OCI-LY1 (cell line): Measurements from ENCODE around the gene TSC22D1.

Experiments
- H2AFZ ChIP-seq: fragments of 200-600 bp; sonication (generic), shearing (Covaris generic); 2 replicates; pipeline ENCODE4 v1.6.0; 2014; ENCODE audit warnings: antibody characterized with exemption, mild to moderate bottlenecking, low read length
- H3F3A ChIP-seq: fragments of 200-600 bp; sonication (generic), shearing (Covaris generic); 2 replicates; pipeline ENCODE4 v1.6.0; 2014; ENCODE audit warnings: mild to moderate bottlenecking, antibody characterized with exemption, low read length, moderate library complexity; ENCODE audit not compliant: insufficient read depth
- H3K27ac ChIP-seq: fragments of 200-600 bp; sonication (generic); 2 replicates; pipeline ENCODE4 v1.5.1; 2014; ENCODE audit warnings: low read length, mixed run types, mild to moderate bottlenecking, low read depth; ENCODE audit not compliant: poor library complexity, severe bottlenecking
- H3K27me3 ChIP-seq: fragments of 200-600 bp; sonication (generic); 2 replicates; pipeline ENCODE4 v1.6.0; 2014; ENCODE audit warnings: antibody characterized with exemption, mild to moderate bottlenecking, low read length, moderate library complexity; ENCODE audit not compliant: insufficient read depth
- H3K36me3 ChIP-seq: fragments of 200-600 bp; sonication (generic); 2 replicates; pipeline ENCODE4 v1.6.1; 2014; ENCODE audit warnings: mild to moderate bottlenecking, antibody characterized with exemption, low read length, moderate library complexity, mixed read lengths; ENCODE audit not compliant: insufficient read depth
- H3K4me1 ChIP-seq: fragments of 200-600 bp; sonication (generic); 2 replicates; pipeline ENCODE4 v1.5.1; 2014; ENCODE audit warnings: mild to moderate bottlenecking, low read length, moderate library complexity; ENCODE audit not compliant: insufficient read depth, severe bottlenecking
- H3K4me2 ChIP-seq: fragments of 200-600 bp; sonication (generic), shearing (Covaris generic); 2 replicates; pipeline ENCODE4 v1.6.1; 2014; ENCODE audit warnings: low read length
- H3K4me3 ChIP-seq: fragments of 200-600 bp; sonication (generic); 2 replicates; pipeline ENCODE4 v1.5.1; 2014; ENCODE audit warnings: low read length, low read depth, mild to moderate bottlenecking, mixed read lengths; ENCODE audit not compliant: poor library complexity, severe bottlenecking
- H3K79me2 ChIP-seq: fragments of 200-600 bp; shearing (Covaris generic); 2 replicates; pipeline ENCODE4 v1.6.1; 2016; ENCODE audit warnings: mixed run types, low read length, mixed read lengths; ENCODE audit not compliant: insufficient read depth
- H3K9ac ChIP-seq: fragments of 200-600 bp; sonication (generic), shearing (Covaris generic); 2 replicates; pipeline ENCODE4 v1.6.1; 2014; ENCODE audit warnings: mild to moderate bottlenecking, low read length, mixed read lengths
- H3K9me2 ChIP-seq: fragments of 200-600 bp; sonication (generic), shearing (Covaris generic); 2 replicates; pipeline ENCODE4 v1.6.1; 2014; ENCODE audit warnings: low read depth, mild to moderate bottlenecking, low read length, mixed read lengths
- H3K9me3 ChIP-seq: fragments of 200-600 bp; shearing (Covaris generic); 2 replicates; pipeline ENCODE4 v1.6.1; 2014; ENCODE audit warnings: low read length, mixed read lengths
- H4K20me1 ChIP-seq: fragments of 200-600 bp; sonication (generic), shearing (Covaris generic); 2 replicates; pipeline ENCODE4 v1.6.0; 2016; ENCODE audit warnings: mild to moderate bottlenecking, low read length; ENCODE audit not compliant: insufficient read depth
- EZH2 ChIP-seq: fragments of 200-600 bp; sonication (generic), shearing (Covaris generic); IDR thresholded peaks from 2 replicates; pipeline ENCODE4 v1.8.0; 2017; ENCODE audit warnings: borderline replicate concordance, mixed run types, mild to moderate bottlenecking, antibody characterized with exemption, low read length, moderate library complexity, mixed read lengths
- TF ChIP-seq, protein P1 (sequence below): fragments of 200-600 bp; sonication (generic), shearing (Covaris generic); IDR thresholded peaks from 2 replicates; pipeline ENCODE4 v1.5.1; 2017; ENCODE audit warnings: mild to moderate bottlenecking, antibody characterized with exemption, low read length, moderate library complexity, mixed read lengths

The TSC22D1 gene

DNA sequence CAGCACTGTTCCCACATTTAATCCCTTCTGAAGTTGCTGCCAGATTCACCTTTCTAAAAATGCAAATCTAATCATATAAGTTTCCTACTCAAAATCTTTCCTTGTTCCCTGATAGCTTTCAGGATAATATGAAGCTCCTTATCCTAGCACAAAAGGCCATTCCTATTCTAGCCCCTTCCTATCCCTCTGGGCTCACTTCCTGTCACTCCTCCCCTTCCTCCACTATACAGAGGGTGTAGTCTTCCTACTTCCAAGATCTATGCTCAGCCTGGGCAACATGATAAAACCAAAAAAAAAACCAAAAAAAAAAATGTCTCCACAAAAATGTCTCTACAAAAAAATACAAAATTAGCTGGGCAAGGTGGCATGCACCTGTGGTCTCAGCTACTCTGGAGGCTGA, 78.3 kb downstream of the TSC22D1 start:
- peaks cover 13% of the 10 kb centered on the region for H3K4me1 ChIP-seq
- no peak overlapping the region for H2AFZ ChIP-seq
- H3K27ac ChIP-seq = no peak overlapping the region
- H3K4me3 ChIP-seq = no peak overlapping the region
- H3K9me3 ChIP-seq = no peaks in the 10 kb centered on the region
- H3K27me3 ChIP-seq = no peaks in the 10 kb centered on the region
- no peaks in the 10 kb centered on the region for H3K9me2 ChIP-seq
- H3F3A ChIP-seq = no peaks in the 10 kb centered on the region
- no peaks in the 10 kb centered on the region for H3K36me3 ChIP-seq
- no peak overlapping the region for H3K4me2 ChIP-seq
- H3K9ac ChIP-seq = no peak overlapping the region
- H4K20me1 ChIP-seq = no peaks in the 10 kb centered on the region
- H3K79me2 ChIP-seq = no peaks in the 10 kb centered on the region
- TF ChIP-seq, protein P1, sequence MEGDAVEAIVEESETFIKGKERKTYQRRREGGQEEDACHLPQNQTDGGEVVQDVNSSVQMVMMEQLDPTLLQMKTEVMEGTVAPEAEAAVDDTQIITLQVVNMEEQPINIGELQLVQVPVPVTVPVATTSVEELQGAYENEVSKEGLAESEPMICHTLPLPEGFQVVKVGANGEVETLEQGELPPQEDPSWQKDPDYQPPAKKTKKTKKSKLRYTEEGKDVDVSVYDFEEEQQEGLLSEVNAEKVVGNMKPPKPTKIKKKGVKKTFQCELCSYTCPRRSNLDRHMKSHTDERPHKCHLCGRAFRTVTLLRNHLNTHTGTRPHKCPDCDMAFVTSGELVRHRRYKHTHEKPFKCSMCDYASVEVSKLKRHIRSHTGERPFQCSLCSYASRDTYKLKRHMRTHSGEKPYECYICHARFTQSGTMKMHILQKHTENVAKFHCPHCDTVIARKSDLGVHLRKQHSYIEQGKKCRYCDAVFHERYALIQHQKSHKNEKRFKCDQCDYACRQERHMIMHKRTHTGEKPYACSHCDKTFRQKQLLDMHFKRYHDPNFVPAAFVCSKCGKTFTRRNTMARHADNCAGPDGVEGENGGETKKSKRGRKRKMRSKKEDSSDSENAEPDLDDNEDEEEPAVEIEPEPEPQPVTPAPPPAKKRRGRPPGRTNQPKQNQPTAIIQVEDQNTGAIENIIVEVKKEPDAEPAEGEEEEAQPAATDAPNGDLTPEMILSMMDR = no peak
- TF ChIP-seq EZH2 = no peak

DNA sequence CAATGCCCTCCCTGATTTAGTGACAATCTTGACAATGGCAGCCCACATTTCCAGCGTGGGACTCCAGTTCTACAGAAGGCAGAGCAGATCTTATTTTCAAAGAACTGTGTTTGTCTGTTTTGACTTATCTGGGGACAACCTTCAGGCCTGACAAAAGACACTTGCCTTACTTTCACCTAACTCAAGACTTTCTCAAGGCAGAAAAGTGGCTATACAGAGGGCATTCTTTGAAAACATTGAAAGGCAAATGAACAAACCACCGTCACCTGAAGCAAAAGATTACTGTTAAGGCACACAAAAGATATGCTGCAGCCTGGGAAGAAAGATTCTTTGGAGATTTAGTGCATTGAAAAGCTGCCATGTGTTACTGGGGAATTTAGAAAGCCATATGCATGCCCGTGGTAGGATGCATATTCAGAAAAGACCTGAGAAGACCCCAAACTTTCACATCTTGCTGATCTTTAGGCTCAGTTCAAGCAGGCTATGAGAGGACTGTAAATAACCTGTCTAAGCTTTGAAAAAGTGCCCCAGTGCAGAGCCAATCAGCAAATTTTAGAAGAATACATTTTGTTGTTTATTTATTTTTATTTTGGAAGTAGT, 82.8 kb downstream of the TSC22D1 start:
- Histone ChIP-seq H3K27ac (peak overlapping the region; percentile 72), H3K4me2 (no peak overlapping the region), H3K9ac (no peak overlapping the region), H4K20me1 (no peaks in the 10 kb centered on the region), H3K79me2 (no peaks in the 10 kb centered on the region), H3K9me3 (no peaks in the 10 kb centered on the region), H3K9me2 (no peaks in the 10 kb centered on the region), H2AFZ (no peak overlapping the region), H3K4me1 (peaks cover 19% of the 10 kb centered on the region), H3K27me3 (no peaks in the 10 kb centered on the region), H3F3A (no peaks in the 10 kb centered on the region), H3K36me3 (no peaks in the 10 kb centered on the region), H3K4me3 (no peak overlapping the region)
- TF ChIP-seq EZH2 = no peak
- TF ChIP-seq, protein P1 = no peak

DNA sequence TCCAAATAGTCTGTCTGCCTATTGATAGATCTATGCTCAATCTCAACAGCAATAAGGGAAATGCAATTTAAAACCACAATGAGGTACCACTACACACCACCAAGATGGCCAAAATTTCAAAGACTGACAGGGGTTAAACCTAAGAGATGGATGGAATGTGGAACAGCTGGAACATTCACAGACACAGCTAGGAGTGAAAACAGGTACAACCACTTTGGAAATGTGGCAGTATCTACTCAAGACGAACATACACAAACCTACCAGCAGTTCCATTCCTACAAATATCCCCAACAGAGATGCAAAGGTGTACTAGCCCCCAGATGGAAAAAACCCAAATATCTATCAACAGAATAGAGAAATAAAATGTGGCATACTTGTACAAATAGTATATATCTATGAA, 86.4 kb downstream of the TSC22D1 start:
- Histone ChIP-seq H3K27me3 (no peaks in the 10 kb centered on the region), H3K9ac (no peak overlapping the region), H3K9me2 (no peaks in the 10 kb centered on the region), H3F3A (no peaks in the 10 kb centered on the region), H3K27ac (no peak overlapping the region), H2AFZ (no peak overlapping the region), H3K4me2 (no peak overlapping the region), H3K36me3 (no peaks in the 10 kb centered on the region), H3K79me2 (no peaks in the 10 kb centered on the region), H3K9me3 (no peaks in the 10 kb centered on the region), H3K4me1 (peaks cover 19% of the 10 kb centered on the region), H4K20me1 (no peaks in the 10 kb centered on the region), H3K4me3 (no peak overlapping the region)
- TF ChIP-seq, protein P1 = no peak
- no peak for TF ChIP-seq EZH2
